H1 (cell line): ENCODE results near the gene GSE1. TPM values are rescaled to one million over a fixed set of nuclear protein-coding genes. Genes with fewer than 3 reads are reported as not detected.

Source experiments
- CTCF ChIA-PET: fragments of 300-600 bp; sonication (Branson Sonifier 250); formaldehyde crosslinking; loops from one replicate; lab custom pipeline; 2021; ENCODE audit not compliant: partially characterized antibody; lab: Charles Lee
- POLR2A ChIA-PET: fragments of 300-600 bp; sonication (Branson Sonifier 250); formaldehyde crosslinking; loops from one replicate; lab custom pipeline; 2021; ENCODE audit warnings: inconsistent platforms; ENCODE audit not compliant: partially characterized antibody; lab: Charles Lee
- DNase-seq, 2 experiments: peaks; one replicate each; pipeline versions ENCODE4 v3.0.0 to v3.0.0-alpha.2; 2010 to 2022; ENCODE audit warnings: low spot score in 2 of 2, low read depth in 1 of 2, mixed read lengths in 1 of 2
- FAIRE-seq: peaks from 2 replicates; lab custom pipeline; 2011; peaks lifted over from hg19 to GRCh38; lab: Jason Lieb, UNC
- H2AFZ ChIP-seq: 2 replicates; pipeline ENCODE4 v1.8.1; 2012; ENCODE audit warnings: low read length, inconsistent platforms
- H2AK5ac ChIP-seq: 2 replicates; pipeline ENCODE4 v1.6.1; 2013; ENCODE audit warnings: low read depth, low read length
- H2BK120ac ChIP-seq: replicated peaks from 2 replicates; pipeline ENCODE3; 2013; ENCODE audit warnings: low read depth, low read length, inconsistent platforms
- H2BK12ac ChIP-seq: 2 replicates; pipeline ENCODE4 v1.6.1; 2013; ENCODE audit warnings: low read depth, low read length
- H2BK15ac ChIP-seq: 2 replicates; pipeline ENCODE4 v1.6.1; 2013; ENCODE audit warnings: low read length
- H2BK20ac ChIP-seq: 2 replicates; pipeline ENCODE4 v1.6.1; 2013; ENCODE audit warnings: low read length
- H2BK5ac ChIP-seq: 2 replicates; pipeline ENCODE4 v1.6.1; 2013; ENCODE audit warnings: low read depth, low read length
- H3K14ac ChIP-seq: 2 replicates; pipeline ENCODE4 v1.6.1; 2013; ENCODE audit warnings: inconsistent platforms; ENCODE audit not compliant: insufficient read length
- H3K18ac ChIP-seq: 2 replicates; pipeline ENCODE4 v1.6.1; 2013; ENCODE audit warnings: low read length; ENCODE audit errors: extremely low read depth
- H3K23ac ChIP-seq: 2 replicates; pipeline ENCODE4 v1.6.1; 2013; ENCODE audit warnings: inconsistent platforms; ENCODE audit not compliant: insufficient read length
- H3K23me2 ChIP-seq: 2 replicates; pipeline ENCODE4 v1.6.1; 2013; ENCODE audit warnings: low read depth, low read length
- H3K27ac ChIP-seq: 2 replicates; pipeline ENCODE4 v1.6.1; 2011; ENCODE audit warnings: low read depth, low read length, inconsistent platforms
- H3K27me3 ChIP-seq, 4 experiments: replicated peaks in 1 of 4; 1 replicate in 1 of 4; 2 replicates in 3 of 4; pipeline versions ENCODE4 v1.6.1 to v1.8.1; 2011 to 2013; ENCODE audit warnings: low read length in 3 of 4, mild to moderate bottlenecking in 3 of 4, inconsistent platforms in 2 of 4, mixed read lengths in 2 of 4, moderate library complexity in 1 of 4; ENCODE audit not compliant: control insufficient read depth in 3 of 4, insufficient read depth in 3 of 4; ENCODE audit errors: extremely low read depth in 1 of 4
- H3K36me3 ChIP-seq, 4 experiments: 2 replicates each; pipeline versions ENCODE4 v1.6.1 to v1.8.1; 2011 to 2013; ENCODE audit warnings: mild to moderate bottlenecking in 4 of 4, low read length in 3 of 4, moderate library complexity in 2 of 4, control low read depth in 1 of 4, inconsistent platforms in 1 of 4; ENCODE audit not compliant: insufficient read depth in 4 of 4, control insufficient read depth in 2 of 4
- H3K4ac ChIP-seq: replicated peaks from 2 replicates; pipeline ENCODE3; 2013; ENCODE audit warnings: low read length, low read depth, mixed read lengths, inconsistent platforms; ENCODE audit not compliant: insufficient read length
- H3K4me1 ChIP-seq, 4 experiments: replicated peaks in 1 of 4; 1 replicate in 1 of 4; 2 replicates in 3 of 4; pipeline versions ENCODE4 v1.6.1 to v1.8.1; 2011 to 2013; ENCODE audit warnings: low read length in 3 of 4, inconsistent platforms in 2 of 4, mixed read lengths in 1 of 4; ENCODE audit not compliant: insufficient read depth in 4 of 4, control insufficient read depth in 3 of 4
- H3K4me2 ChIP-seq, 2 experiments: 2 replicates each; pipeline versions ENCODE4 v1.6.1 to v1.8.1; 2011 to 2013; ENCODE audit warnings: low read depth in 2 of 2, low read length in 2 of 2, control low read depth in 1 of 2, inconsistent platforms in 1 of 2, mild to moderate bottlenecking in 1 of 2; ENCODE audit not compliant: insufficient read depth in 1 of 2
- H3K4me3 ChIP-seq, 4 experiments: fragments of 200-600, 300-600 bp in 1 of 4; sonication (generic), shearing (Covaris generic), sonication (Bioruptor Twin) in 1 of 4; 2 replicates each; pipeline versions ENCODE4 v1.5.1 to v1.8.1; 2011 to 2016; ENCODE audit warnings: low read length in 4 of 4, low read depth in 3 of 4, control low read depth in 2 of 4, inconsistent platforms in 2 of 4, mild to moderate bottlenecking in 2 of 4, mixed read lengths in 1 of 4, moderate library complexity in 1 of 4; ENCODE audit not compliant: insufficient read depth in 2 of 4; ENCODE audit errors: extremely low read depth in 1 of 4
- H3K56ac ChIP-seq: replicated peaks from 2 replicates; pipeline ENCODE3; 2013; ENCODE audit warnings: low read depth, mild to moderate bottlenecking, mixed read lengths, low read length, inconsistent platforms; ENCODE audit not compliant: insufficient read length
- H3K79me1 ChIP-seq: 2 replicates; pipeline ENCODE4 v1.6.1; 2013; ENCODE audit warnings: low read depth, low read length, control low read depth
- H3K79me2 ChIP-seq, 2 experiments: 2 replicates each; pipeline versions ENCODE4 v1.6.1 to v1.8.1; 2012 to 2013; ENCODE audit warnings: low read length in 2 of 2, mild to moderate bottlenecking in 2 of 2, inconsistent platforms in 1 of 2; ENCODE audit not compliant: insufficient read depth in 2 of 2, control insufficient read depth in 1 of 2
- H3K9ac ChIP-seq, 4 experiments: replicated peaks in 1 of 4; 1 replicate in 1 of 4; 2 replicates in 3 of 4; pipeline versions ENCODE4 v1.6.1 to v1.8.1; 2011 to 2013; ENCODE audit warnings: low read depth in 3 of 4, low read length in 3 of 4, control low read depth in 2 of 4, mild to moderate bottlenecking in 2 of 4, moderate library complexity in 2 of 4, inconsistent platforms in 1 of 4; ENCODE audit errors: extremely low read depth in 1 of 4
- H3K9me3 ChIP-seq, 2 experiments: 2 replicates each; pipeline versions ENCODE4 v1.6.1 to v1.8.1; 2012 to 2013; ENCODE audit warnings: mild to moderate bottlenecking in 2 of 2, moderate library complexity in 2 of 2, control low read depth in 1 of 2, inconsistent platforms in 1 of 2, low read depth in 1 of 2, low read length in 1 of 2, mixed read lengths in 1 of 2; ENCODE audit not compliant: insufficient read depth in 2 of 2
- H4K20me1 ChIP-seq, 2 experiments: replicated peaks in 1 of 2; 2 replicates each; pipeline versions ENCODE3 to v1.8.1; 2011 to 2013; ENCODE audit warnings: inconsistent platforms in 2 of 2, low read length in 2 of 2, mild to moderate bottlenecking in 1 of 2; ENCODE audit not compliant: insufficient read depth in 2 of 2, control insufficient read depth in 1 of 2
- H4K5ac ChIP-seq: 2 replicates; pipeline ENCODE4 v1.6.1; 2013; ENCODE audit warnings: low read length, low read depth, mixed read lengths, inconsistent platforms; ENCODE audit not compliant: insufficient read length
- H4K8ac ChIP-seq: 2 replicates; pipeline ENCODE4 v1.8.0; 2013; ENCODE audit warnings: mild to moderate bottlenecking, moderate library complexity, low read length, inconsistent platforms; ENCODE audit not compliant: insufficient read depth; ENCODE audit errors: extremely low read depth
- H4K91ac ChIP-seq: replicated peaks from 2 replicates; pipeline ENCODE3; 2013; ENCODE audit warnings: low read length, mixed read lengths, inconsistent platforms; ENCODE audit not compliant: insufficient read length
- BCL11A ChIP-seq, 2 experiments: IDR thresholded peaks; one replicate each; pipeline ENCODE4 v1.6.1; 2011; ENCODE audit warnings: low read depth in 2 of 2, low read length in 2 of 2, mild to moderate bottlenecking in 2 of 2
- CBX8 ChIP-seq: fragments of 300-800, 300-1000 bp; sonication (generic); IDR thresholded peaks from 2 replicates; pipeline ENCODE4 v1.7.1; 2016; ENCODE audit warnings: low read depth, low read length, borderline replicate concordance
- FOSL1 ChIP-seq: IDR thresholded peaks from 2 replicates; pipeline ENCODE4 v1.6.1; 2011; ENCODE audit warnings: mild to moderate bottlenecking, low read depth, low read length, moderate library complexity; ENCODE audit not compliant: insufficient read depth
- NANOG ChIP-seq: IDR thresholded peaks from 2 replicates; pipeline ENCODE4 v1.6.1; 2011; ENCODE audit warnings: low read length, low read depth, mild to moderate bottlenecking, inconsistent platforms; ENCODE audit not compliant: insufficient read depth, poor library complexity, severe bottlenecking
- RAD21 ChIP-seq, 2 experiments: IDR thresholded peaks in 1 of 2; conservative IDR thresholded peaks in 1 of 2; 2 replicates each; pipeline ENCODE4 v1.6.1; 2011; ENCODE audit warnings: low read depth in 2 of 2, low read length in 2 of 2, improper control_type of control experiment in 1 of 2, inconsistent platforms in 1 of 2, mild to moderate bottlenecking in 1 of 2, moderate library complexity in 1 of 2
- RBBP5 ChIP-seq: IDR thresholded peaks from 2 replicates; pipeline ENCODE4 v1.7.1; 2012; ENCODE audit warnings: low read depth, mild to moderate bottlenecking, inconsistent platforms, low read length, moderate library complexity, borderline replicate concordance
- TAF1 ChIP-seq: IDR thresholded peaks from 2 replicates; pipeline ENCODE4 v1.6.1; 2011; ENCODE audit warnings: mild to moderate bottlenecking, low read depth, low read length
- WGBS, 2 experiments: shearing (Covaris generic) in 1 of 2; methylation state at CpG; one replicate each; pipeline versions ENCODE4 v1.1.6 to v1.1.7; 2013 to 2015; ENCODE audit warnings: low lambda C conversion rate in 2 of 2, mixed read lengths in 2 of 2, inconsistent platforms in 1 of 2, low coverage in 1 of 2, missing lambda C conversion rate in 1 of 2; ENCODE audit not compliant: insufficient replicate concordance in 2 of 2, insufficient coverage in 1 of 2, insufficient read length in 1 of 2; ENCODE audit errors: extremely low coverage in 1 of 2, missing lambda C conversion rate in 1 of 2; 5-methylcytosine and 5-hydroxymethylcytosine counted together
- polyA plus RNA-seq, 7 experiments: library from polyadenylated mRNA; depleted of rRNA in 3 of 7; stranded (reverse) in 5 of 7; unstranded in 2 of 7; fragments of >200 nt in 5 of 7; fragments of 200-250 nt in 2 of 7; gene quantifications; 1 replicate in 5 of 7; 2 replicates in 1 of 7; 4 replicates in 1 of 7; pipeline versions ENCODE4 v1.2.1 to v1.2.3, GENCODE V29; 2011 to 2013; ENCODE audit warnings: missing spikeins in 2 of 7, mixed read lengths in 2 of 7
- total RNA-seq: library from RNA; stranded (reverse); fragmentation: NEBNext Ultra II Directional; extraction: Animal tissue kit (Norgen Biotek cat#: 25700); gene quantifications from 2 replicates; pipeline ENCODE4 v1.2.1, GENCODE V29; 2021
- TF ChIP-seq, protein P1 (sequence below): IDR thresholded peaks from 2 replicates; pipeline ENCODE4 v1.6.1; 2011; ENCODE audit warnings: low read depth, mild to moderate bottlenecking, low read length; ENCODE audit not compliant: insufficient read depth
- TF ChIP-seq, protein P2 (sequence below), 3 experiments: IDR thresholded peaks; 1 replicate in 2 of 3; 2 replicates in 1 of 3; pipeline versions ENCODE4 v1.5.1 to v1.6.1; 2011; ENCODE audit warnings: low read length in 3 of 3, mild to moderate bottlenecking in 3 of 3, inconsistent platforms in 2 of 3, low read depth in 1 of 3, moderate library complexity in 1 of 3; ENCODE audit not compliant: insufficient read depth in 1 of 3; ENCODE audit errors: control extremely low read depth in 1 of 3

The GSE1 gene
- total and polyA plus RNA-seq, 2 of the 8 experiments (the other 6 are each of a cell fraction or from before 2014, with no cell fraction given), result 26.0 to 65.6 TPM

DNA sequence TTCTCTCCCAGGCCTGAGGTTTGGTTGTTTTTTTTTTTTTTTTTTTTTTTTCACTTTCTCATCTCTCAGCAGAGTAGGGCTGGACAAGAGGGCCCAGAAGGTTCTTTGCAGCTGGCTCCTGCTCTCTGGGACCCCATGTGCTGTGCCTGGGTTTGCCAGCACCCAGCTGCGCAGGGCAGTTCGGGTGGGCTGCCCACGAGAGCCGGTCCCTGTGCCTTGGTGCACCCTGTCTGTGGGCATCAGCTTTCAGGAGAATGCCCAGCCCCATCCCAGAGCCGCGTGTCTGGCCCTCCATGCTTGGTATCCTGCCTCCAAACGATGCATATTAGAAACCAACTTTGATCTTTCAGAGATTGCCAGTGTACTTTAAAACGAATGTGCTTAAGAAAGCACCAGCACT, 15.0 kb upstream of the GSE1 start:
- peaks cover 0 to 47% (median 31%) of the 10 kb centered on the region in 4 experiments; a peak in 6 of 7 replicates for H3K4me1 ChIP-seq
- H3K23me2 ChIP-seq, result peaks cover 1% of the 10 kb centered on the region; the same call in 1 of the 2 replicates
- no peak overlapping the region for H4K8ac ChIP-seq
- no peaks in the 10 kb centered on the region; a peak in 1 of 8 replicates for H3K36me3 ChIP-seq
- no peak overlapping the region for H3K56ac ChIP-seq
- H3K9me3 ChIP-seq, result no peaks in the 10 kb centered on the region
- H3K79me1 ChIP-seq, result peaks cover 4% of the 10 kb centered on the region
- POLR2A ChIA-PET, result interaction anchor here (1.0 to 6.0 kb wide), 3 partner anchors 8 to 12 kb away, joined by 3 to 28 read pairs (median 3); no protein-coding TSS in a partner anchor
- H2BK15ac ChIP-seq, result no peak overlapping the region
- H2AK5ac ChIP-seq, result no peak overlapping the region
- H2AFZ ChIP-seq, result no peak overlapping the region
- H2BK20ac ChIP-seq, result no peak overlapping the region
- no peak overlapping the region for H2BK12ac ChIP-seq
- peaks cover 0 to 20% of the 10 kb centered on the region in 2 experiments; a peak in 1 of 4 replicates for H3K79me2 ChIP-seq
- no peak overlapping the region for H4K91ac ChIP-seq
- H3K4ac ChIP-seq, result no peak overlapping the region
- WGBS, 2 experiments, result 82% methylated on average over 4 of the region's 8 CpGs; no CpG with 5 or more reads in 1 of the 2 experiments
- H3K9ac ChIP-seq, result no peak overlapping the region
- no peak overlapping the region for H3K27ac ChIP-seq
- no peak overlapping the region for H4K5ac ChIP-seq
- H3K14ac ChIP-seq, result no peak overlapping the region
- no peak overlapping the region for H3K4me3 ChIP-seq
- no peak overlapping the region for H3K23ac ChIP-seq
- H4K20me1 ChIP-seq, result peaks cover 0 to 5% of the 10 kb centered on the region in 2 experiments
- H2BK120ac ChIP-seq, result no peak overlapping the region
- FAIRE-seq, result no peak
- no peak for DNase-seq
- no peak overlapping the region for H3K18ac ChIP-seq
- H3K27me3 ChIP-seq, result no peaks in the 10 kb centered on the region
- no peak overlapping the region for H3K4me2 ChIP-seq
- CTCF ChIA-PET, result interaction anchor here (1.0 to 5.5 kb wide), 4 partner anchors 12 to 342 kb away, joined by 3 to 26 read pairs (median 4); no protein-coding TSS in a partner anchor
- no peak overlapping the region for H2BK5ac ChIP-seq
- TF ChIP-seq RBBP5, result no peak
- no peak for TF ChIP-seq RAD21 (IDR thresholded peaks at IDR 0.05 in 1 of 2, conservative IDR thresholded peaks at IDR 0.05 in 1 of 2; ENCODE audit: low read depth in 2 of 2, low read length in 2 of 2)
- no peak for TF ChIP-seq TAF1
- TF ChIP-seq FOSL1, result no peak
- TF ChIP-seq, protein P1, sequence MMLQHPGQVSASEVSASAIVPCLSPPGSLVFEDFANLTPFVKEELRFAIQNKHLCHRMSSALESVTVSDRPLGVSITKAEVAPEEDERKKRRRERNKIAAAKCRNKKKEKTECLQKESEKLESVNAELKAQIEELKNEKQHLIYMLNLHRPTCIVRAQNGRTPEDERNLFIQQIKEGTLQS, result no peak
- no peak for TF ChIP-seq NANOG
- no peak for TF ChIP-seq CBX8
- TF ChIP-seq, protein P2, sequence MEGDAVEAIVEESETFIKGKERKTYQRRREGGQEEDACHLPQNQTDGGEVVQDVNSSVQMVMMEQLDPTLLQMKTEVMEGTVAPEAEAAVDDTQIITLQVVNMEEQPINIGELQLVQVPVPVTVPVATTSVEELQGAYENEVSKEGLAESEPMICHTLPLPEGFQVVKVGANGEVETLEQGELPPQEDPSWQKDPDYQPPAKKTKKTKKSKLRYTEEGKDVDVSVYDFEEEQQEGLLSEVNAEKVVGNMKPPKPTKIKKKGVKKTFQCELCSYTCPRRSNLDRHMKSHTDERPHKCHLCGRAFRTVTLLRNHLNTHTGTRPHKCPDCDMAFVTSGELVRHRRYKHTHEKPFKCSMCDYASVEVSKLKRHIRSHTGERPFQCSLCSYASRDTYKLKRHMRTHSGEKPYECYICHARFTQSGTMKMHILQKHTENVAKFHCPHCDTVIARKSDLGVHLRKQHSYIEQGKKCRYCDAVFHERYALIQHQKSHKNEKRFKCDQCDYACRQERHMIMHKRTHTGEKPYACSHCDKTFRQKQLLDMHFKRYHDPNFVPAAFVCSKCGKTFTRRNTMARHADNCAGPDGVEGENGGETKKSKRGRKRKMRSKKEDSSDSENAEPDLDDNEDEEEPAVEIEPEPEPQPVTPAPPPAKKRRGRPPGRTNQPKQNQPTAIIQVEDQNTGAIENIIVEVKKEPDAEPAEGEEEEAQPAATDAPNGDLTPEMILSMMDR (IDR thresholded peaks at IDR 0.05; ENCODE audit: control extremely low read depth in 1 of 3, insufficient read depth in 1 of 3, low read depth in 1 of 3, low read length in 3 of 3), result no peak
- TF ChIP-seq BCL11A (IDR thresholded peaks at IDR 0.05; ENCODE audit: low read depth in 2 of 2, low read length in 2 of 2), result no peak
